GM12874 (cell line): ENCODE measurements around the gene HELZ.

Source experiments
- CTCF ChIP-seq: IDR thresholded peaks from 2 replicates; pipeline ENCODE4 v1.5.1; 2011; ENCODE audit warnings: low read depth, mild to moderate bottlenecking, control low read depth, low read length, moderate library complexity; ENCODE audit not compliant: insufficient read depth

The HELZ gene

GRCh38 chr17:67136191-67137025 lies 108.6 kb downstream of the HELZ start:
- TF ChIP-seq CTCF, result no peak

- no peak for TF ChIP-seq CTCF
These were observed 111.8 kb downstream of the HELZ start for GRCh38 chr17:67133161-67133560.

- TF ChIP-seq CTCF, result no peak
These were observed 112.6 kb downstream of the HELZ start for GRCh38 chr17:67132366-67132765.

- TF ChIP-seq CTCF, result no peak
These were observed 114.2 kb downstream of the HELZ start for GRCh38 chr17:67130768-67131167.

- no peak for TF ChIP-seq CTCF
These were observed 115.7 kb downstream of the HELZ start for GRCh38 chr17:67129283-67129682.

- no peak for TF ChIP-seq CTCF
These were observed 116.3 kb downstream of the HELZ start for GRCh38 chr17:67128700-67129099.

GRCh38 chr17:67127925-67128324 lies 117.1 kb downstream of the HELZ start:
- TF ChIP-seq CTCF, result no peak

GRCh38 chr17:67126983-67127382 lies 118.0 kb downstream of the HELZ start:
- no peak for TF ChIP-seq CTCF
